HG02852 (cell line): ENCODE data around the gene ZNF670.

ENCODE experiments used
- ATAC-seq: cut with Tn5 transposase; IDR thresholded peaks from one replicate; pipeline ENCODE4 v1.9.1; 2021; ENCODE audit warnings: mild to moderate bottlenecking, moderate library complexity; ENCODE audit not compliant: unreplicated experiment

ZNF670 gene

GRCh38 chr1:247104965-247105364, 26.4 kb upstream of the ZNF670 start:
- ATAC-seq = no peak

- ATAC-seq = peak; percentile 100
Observed at GRCh38 chr1:247103859-247104591, 25.4 kb upstream of the ZNF670 start, which contains the start of gene ZNF669. Gene ZNF669 (minus strand): TSS chr1:247104356. CDS start chr1:247104199, 157 bp downstream.

GRCh38 chr1:247102381-247102780, 23.8 kb upstream of the ZNF670 start:
- no peak for ATAC-seq

- no peak for ATAC-seq
Observed at GRCh38 chr1:247100676-247101279, 22.2 kb upstream of the ZNF670 start.

- no peak for ATAC-seq
Observed at GRCh38 chr1:247096958-247097357, 18.3 kb upstream of the ZNF670 start.

DNA sequence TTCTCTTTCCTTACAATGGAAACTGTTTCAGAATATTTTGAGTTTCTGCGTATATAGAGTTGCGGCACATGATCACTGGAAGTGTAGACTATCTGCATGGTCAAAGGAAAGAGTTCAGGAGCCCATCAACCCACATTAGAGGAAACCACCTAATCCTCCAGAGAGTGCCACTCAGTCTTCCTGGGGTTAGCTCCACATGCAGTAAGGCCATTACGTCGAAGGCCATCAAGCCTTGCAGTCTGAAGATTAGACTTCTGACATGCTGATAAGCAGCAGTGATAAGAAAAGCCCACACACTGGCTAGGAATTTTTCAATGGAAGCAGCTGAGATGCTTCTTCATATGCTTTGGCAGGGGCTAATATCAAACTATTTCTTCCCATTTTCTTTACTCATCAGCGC, 17.9 kb upstream of the ZNF670 start:
- no peak for ATAC-seq

- ATAC-seq = no peak
Observed at GRCh38 chr1:247096112-247096511, 17.5 kb upstream of the ZNF670 start.

DNA sequence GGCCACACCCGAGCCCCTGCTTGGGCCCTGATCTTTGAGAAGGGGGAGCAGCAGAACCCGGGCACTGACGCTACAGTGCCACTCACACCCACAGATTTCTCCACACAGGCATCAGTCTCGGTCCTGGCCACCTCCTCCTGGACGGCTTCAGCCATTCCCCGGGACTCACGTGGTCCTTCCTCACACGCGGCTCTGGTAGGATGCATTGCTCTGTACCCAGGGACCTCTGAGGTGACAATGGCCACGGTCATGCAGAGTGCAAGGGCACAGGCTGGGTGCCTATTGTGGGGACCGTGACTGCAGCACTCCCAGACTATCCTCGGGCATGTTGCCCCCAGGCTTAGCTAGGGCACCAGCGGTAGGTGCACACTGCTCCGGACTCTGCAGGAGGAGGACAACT, 11.8 kb upstream of the ZNF670 start:
- ATAC-seq = no peak

DNA sequence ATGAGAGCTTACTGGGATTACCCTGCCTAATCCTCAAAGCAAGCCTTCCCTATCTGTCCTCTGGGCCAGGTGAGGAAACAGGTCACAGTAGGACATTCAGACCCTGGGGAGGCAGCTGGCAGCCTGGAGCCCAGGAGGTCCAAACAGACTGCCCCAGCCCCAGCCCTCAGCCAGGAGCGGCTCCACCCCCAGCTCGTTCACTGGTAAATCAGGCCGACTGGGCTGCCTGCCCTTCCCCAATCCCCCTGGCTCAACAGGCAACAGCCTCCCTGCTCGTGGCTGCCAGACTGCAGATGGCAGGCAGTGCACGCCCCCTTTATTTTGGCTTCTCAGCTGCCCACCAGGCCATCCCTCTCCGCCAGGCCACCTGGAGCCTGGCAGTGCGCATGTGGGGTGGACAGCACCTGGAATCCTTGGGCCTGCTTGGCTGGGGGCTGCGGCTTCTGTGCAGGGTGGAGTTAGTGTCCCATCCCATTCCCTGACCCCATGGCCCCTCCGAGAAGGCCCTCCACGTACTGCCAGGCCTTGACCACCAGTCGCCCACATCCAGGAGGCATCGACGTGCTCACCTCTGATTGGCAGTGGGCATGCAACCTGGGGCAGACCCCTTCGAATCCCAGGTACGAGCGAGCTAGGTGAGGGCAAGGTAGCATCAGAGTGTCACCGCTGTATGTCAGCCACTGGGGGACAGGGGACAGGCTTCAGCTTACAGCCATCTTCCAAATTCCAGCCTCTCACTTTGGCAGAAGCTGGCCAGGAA, 11.2 kb upstream of the ZNF670 start:
- no peak for ATAC-seq

DNA sequence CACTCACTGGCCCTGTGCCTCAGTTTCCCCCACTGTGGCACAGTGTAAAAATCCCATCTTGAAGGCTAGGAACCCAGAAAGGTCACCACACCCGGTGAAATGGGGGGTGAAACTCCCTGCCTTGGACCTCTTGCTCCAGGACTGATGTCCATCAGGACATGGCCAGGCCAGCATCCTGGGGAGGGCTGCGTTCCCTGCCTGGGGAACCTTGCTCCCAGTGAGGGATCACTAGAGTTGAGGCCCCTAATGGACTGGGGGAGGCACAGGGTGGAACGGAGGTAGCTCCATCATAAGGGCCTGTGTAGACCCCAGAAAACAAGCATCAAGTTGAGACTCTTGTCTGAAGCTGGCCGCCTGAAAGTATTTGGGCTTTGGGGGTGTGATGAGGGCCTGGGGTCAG, 10.4 kb upstream of the ZNF670 start:
- no peak for ATAC-seq

DNA sequence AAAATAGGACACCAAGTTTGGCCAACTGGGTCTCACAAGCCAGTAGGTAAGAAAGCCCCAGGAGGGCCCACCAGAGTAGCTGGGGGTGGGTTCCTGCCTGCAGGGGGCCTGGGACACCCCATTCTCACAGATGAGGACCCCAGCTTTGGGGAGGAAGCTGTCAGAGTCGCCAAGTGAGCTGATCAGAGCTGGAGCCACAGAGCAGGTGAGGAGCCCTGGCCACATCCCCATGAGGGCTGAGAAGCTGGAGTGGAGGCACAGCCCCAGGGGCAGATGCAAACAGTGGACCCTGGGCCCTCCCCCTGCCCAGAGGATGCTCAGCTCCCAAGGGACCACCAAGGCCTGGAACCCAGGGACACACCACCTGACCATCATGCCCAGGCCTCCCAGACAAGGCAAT, 8.6 kb upstream of the ZNF670 start:
- no peak for ATAC-seq

GRCh38 chr1:247085310-247085709, 6.7 kb upstream of the ZNF670 start:
- no peak for ATAC-seq

DNA sequence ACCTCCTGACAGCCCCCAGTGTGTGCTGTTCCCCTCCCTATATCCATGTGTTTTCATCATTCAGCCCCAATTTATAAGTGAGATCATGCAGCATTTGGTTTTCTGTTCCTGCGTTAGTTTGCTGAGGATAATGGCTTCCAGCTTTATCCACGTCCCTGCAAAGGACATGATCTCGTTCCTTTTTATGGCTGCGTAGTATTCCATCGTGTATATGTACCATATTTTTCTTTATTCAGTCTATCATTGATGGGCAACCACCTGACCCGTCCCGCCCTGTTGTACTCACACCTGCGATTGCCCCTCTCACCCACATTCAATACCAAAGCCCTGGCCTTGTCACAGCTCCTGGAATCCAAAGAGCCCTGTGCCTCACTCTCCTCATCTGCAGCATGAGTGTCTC, 6.2 kb upstream of the ZNF670 start:
- ATAC-seq = no peak

DNA sequence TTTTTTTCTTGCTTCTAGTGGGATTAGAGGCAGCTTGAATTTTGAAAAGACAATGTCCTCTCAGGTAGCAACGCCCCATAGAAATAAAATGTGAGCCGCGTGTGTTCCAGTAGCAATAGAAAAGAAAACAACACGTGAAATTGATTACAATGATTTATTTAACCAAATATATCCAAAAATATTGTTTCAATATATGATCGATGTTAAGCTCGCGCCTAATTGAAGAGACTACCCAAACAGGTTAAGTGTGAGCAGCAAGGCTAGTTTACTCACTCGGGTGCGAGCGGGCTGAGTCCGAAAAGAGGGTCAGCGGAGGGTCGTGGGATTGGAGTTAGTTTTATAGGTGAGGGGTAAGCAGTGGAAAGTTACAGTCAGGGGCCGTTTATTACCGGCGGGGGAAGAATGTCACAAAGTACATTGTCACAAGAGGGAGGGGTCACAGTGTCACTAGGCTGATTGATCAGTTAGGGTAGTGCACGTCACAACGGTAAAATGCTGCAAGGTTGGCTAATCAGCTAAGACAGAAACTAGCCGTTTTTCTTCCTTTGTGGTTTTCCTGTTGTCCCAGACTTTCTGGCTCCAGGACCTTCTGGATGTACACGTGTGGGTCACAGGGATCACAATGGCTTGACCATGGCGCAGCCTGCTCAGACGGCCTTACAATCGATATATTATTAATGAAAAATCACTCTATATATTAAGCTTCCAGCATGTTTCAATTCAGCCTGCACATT, 697 bp upstream of the ZNF670 start:
- no peak for ATAC-seq

DNA sequence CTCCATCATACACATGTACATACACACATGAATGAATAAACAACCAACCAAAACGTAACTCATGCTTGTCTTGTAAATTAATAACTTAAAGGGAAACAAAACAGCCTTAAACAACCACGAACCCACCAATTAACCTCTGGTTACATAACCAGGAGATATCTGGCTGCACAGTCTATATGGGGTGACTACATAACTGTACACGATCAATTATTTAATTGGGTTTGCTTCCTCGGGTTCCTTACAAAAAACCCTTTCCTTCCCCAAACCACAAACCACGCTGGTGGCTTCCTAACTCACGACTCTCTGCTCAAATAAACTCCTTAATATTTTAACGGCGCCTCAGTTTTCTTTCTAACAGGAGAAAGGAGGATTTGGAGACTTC, 744 bp downstream of the ZNF670 start:
- ATAC-seq = peak; percentile 5

DNA sequence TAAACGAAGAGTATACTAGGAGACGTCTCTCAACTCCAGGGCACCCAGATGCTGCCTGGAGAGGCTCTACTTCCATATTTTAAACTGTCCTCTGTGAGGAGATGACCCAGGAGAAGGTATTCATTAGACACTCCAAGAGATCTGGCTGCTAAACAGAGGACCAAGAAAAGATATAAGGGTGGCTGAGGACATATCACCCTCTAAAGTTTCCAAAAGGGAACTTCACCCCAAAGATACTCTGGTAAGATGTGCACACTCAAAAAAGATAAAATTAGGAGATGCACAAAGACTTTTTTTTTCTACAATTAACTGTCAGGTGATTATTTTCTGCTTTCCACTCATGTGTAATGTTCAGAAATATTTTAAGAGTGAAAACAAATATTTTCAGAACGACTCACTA, 1.4 kb downstream of the ZNF670 start:
- no peak for ATAC-seq

DNA sequence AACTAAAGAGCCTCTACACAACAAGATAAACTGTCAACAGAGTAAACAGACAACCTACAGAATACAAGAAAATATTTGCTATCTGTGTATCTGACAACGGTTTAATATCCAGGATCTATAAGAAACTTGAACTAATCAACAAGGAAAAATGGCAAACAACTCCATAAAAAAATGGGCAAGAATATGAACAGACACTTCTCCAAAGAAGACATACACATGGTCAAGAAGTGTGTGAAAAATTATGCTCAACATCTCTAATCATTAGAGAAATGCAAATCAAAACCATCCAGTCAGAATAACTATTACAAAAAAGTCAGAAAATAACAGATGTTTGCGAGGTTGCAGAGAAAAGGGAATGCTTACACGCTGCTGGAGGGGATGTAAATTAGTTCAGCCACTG, 8.0 kb downstream of the ZNF670 start:
- ATAC-seq = no peak

- no peak for ATAC-seq
Observed at GRCh38 chr1:247064304-247064703, 14.3 kb downstream of the ZNF670 start.

DNA sequence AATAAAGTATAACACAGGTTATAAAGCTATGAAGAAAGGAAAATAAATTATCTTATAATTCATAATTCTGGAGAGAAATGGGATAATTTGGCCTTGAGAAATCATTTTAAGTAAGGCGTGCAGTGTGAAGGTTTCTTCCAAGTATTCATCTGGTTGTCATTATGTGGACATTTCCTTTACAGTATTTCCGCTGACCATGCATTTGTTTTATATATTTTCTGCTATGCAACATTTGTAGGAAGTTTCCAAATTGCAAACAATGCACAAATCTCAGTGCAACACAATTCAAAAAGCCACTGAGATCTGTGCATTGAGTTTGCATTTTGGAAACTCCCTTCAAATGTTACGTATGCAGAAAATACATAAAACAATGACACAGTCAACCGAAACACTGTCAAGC, 17.8 kb downstream of the ZNF670 start:
- no peak for ATAC-seq

GRCh38 chr1:247056071-247056470, 22.5 kb downstream of the ZNF670 start:
- no peak for ATAC-seq

GRCh38 chr1:247054992-247055415, 23.6 kb downstream of the ZNF670 start:
- ATAC-seq = no peak
